GM12878 (cell line): Measurements from ENCODE around the gene NNAT.

Source experiments
- ASH2L ChIP-seq: fragments of 300-600, 200-600 bp; sonication (generic); IDR thresholded peaks from 2 replicates; pipeline ENCODE4 v1.6.1; 2017; ENCODE audit warnings: low read depth, mild to moderate bottlenecking, borderline replicate concordance
- CREB1 ChIP-seq: IDR thresholded peaks from 2 replicates; pipeline ENCODE4 v1.6.1; 2012; ENCODE audit warnings: low read depth, mild to moderate bottlenecking, inconsistent platforms
- NFIC ChIP-seq: IDR thresholded peaks from 2 replicates; pipeline ENCODE4 v1.6.1; 2012; ENCODE audit warnings: low read depth, mild to moderate bottlenecking, inconsistent platforms, low read length, moderate library complexity
- PML ChIP-seq: IDR thresholded peaks from 2 replicates; pipeline ENCODE4 v1.6.1; 2012; ENCODE audit warnings: low read length, inconsistent platforms
- POLR2A ChIP-seq: IDR thresholded peaks from 2 replicates; pipeline ENCODE4 v1.6.1; 2011; ENCODE audit warnings: low read depth, mild to moderate bottlenecking, low read length
- SMC3 ChIP-seq: IDR thresholded peaks from 2 replicates; pipeline ENCODE4 v1.6.1; 2011; ENCODE audit warnings: low read length, improper control_type of control experiment, borderline replicate concordance
- TBL1XR1 ChIP-seq: IDR thresholded peaks from 2 replicates; pipeline ENCODE4 v1.6.1; 2012; ENCODE audit warnings: low read depth, low read length, improper control_type of control experiment
- ZNF24 ChIP-seq: fragments of 450-650 bp; IDR thresholded peaks from 2 replicates; pipeline ENCODE4 v1.6.1; 2017; ENCODE audit warnings: antibody characterized with exemption, mild to moderate bottlenecking
- TF ChIP-seq, protein P1 (sequence below), 3 experiments: IDR thresholded peaks in 2 of 3; conservative IDR thresholded peaks in 1 of 3; 2 replicates each; pipeline ENCODE4 v1.5.1; 2011; ENCODE audit warnings: low read depth in 3 of 3, low read length in 3 of 3, mild to moderate bottlenecking in 3 of 3, control low read depth in 2 of 3, moderate library complexity in 2 of 3, inconsistent platforms in 1 of 3, mixed read lengths in 1 of 3; ENCODE audit not compliant: control insufficient read depth in 2 of 3, insufficient read depth in 1 of 3; ENCODE audit errors: extremely low read depth in 1 of 3
- TF ChIP-seq, protein P2 (sequence below): IDR thresholded peaks from 2 replicates; pipeline ENCODE4 v1.6.1; 2011; ENCODE audit warnings: low read depth, mild to moderate bottlenecking, low read length, moderate library complexity, borderline replicate concordance; ENCODE audit errors: extremely low read depth

DNA sequence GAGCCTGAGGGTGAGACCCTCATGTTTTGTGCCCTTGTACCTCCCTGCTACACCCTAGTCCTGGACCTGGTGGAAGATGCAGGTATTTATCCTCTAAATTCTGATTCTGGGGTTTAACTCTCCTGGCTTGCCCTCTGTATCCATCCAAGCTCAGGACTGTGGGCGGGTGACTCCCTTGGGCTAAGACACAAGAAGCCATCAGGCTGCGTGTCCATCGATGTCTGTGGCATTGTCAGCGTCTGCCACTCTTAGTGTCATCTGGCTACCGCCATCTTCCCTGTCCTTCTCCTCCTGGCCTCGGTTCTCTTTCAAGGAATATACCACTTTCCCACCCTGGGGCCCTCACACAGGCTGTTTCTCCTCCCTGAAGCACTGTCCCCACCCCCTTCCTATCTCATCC, 35.5 kb downstream of the NNAT start:
- TF ChIP-seq, protein P1, sequence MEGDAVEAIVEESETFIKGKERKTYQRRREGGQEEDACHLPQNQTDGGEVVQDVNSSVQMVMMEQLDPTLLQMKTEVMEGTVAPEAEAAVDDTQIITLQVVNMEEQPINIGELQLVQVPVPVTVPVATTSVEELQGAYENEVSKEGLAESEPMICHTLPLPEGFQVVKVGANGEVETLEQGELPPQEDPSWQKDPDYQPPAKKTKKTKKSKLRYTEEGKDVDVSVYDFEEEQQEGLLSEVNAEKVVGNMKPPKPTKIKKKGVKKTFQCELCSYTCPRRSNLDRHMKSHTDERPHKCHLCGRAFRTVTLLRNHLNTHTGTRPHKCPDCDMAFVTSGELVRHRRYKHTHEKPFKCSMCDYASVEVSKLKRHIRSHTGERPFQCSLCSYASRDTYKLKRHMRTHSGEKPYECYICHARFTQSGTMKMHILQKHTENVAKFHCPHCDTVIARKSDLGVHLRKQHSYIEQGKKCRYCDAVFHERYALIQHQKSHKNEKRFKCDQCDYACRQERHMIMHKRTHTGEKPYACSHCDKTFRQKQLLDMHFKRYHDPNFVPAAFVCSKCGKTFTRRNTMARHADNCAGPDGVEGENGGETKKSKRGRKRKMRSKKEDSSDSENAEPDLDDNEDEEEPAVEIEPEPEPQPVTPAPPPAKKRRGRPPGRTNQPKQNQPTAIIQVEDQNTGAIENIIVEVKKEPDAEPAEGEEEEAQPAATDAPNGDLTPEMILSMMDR (IDR thresholded peaks at IDR 0.05 in 2 of 3, conservative IDR thresholded peaks at IDR 0.05 in 1 of 3; ENCODE audit: control insufficient read depth in 2 of 3, extremely low read depth in 1 of 3, insufficient read depth in 1 of 3, low read depth in 3 of 3, low read length in 3 of 3), result no peak
- TF ChIP-seq PML, result no peak
- TF ChIP-seq SMC3, result no peak
- no peak for TF ChIP-seq ASH2L
- TF ChIP-seq NFIC, result no peak
- TF ChIP-seq POLR2A, result no peak
- TF ChIP-seq TBL1XR1, result no peak
- TF ChIP-seq CREB1, result no peak
- TF ChIP-seq, protein P2, sequence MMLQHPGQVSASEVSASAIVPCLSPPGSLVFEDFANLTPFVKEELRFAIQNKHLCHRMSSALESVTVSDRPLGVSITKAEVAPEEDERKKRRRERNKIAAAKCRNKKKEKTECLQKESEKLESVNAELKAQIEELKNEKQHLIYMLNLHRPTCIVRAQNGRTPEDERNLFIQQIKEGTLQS, result no peak
- TF ChIP-seq ZNF24, result no peak
